Measurements from ENCODE around the gene ELOB.

GRCh38 chr16:2779978-2780898, 3.2 kb upstream of the ELOB start:
- TF ChIP-seq USF2 (IDR thresholded peaks at IDR 0.05; ENCODE audit: low read length) (no peak), CTCF (IDR thresholded peaks at IDR 0.05; ENCODE audit: control extremely low read depth in 1 of 3, insufficient read depth in 1 of 3, low read depth in 1 of 3, low read length in 3 of 3) (no peak), YY1 (IDR thresholded peaks at IDR 0.05; ENCODE audit: low read depth, low read length) (no peak), HDAC2 (IDR thresholded peaks at IDR 0.05; ENCODE audit: borderline replicate concordance in 1 of 2, low read depth in 2 of 2, low read length in 2 of 2) (no peak), POLR2AphosphoS5 (IDR thresholded peaks at IDR 0.05; ENCODE audit: low read depth, low read length) (no peak), ATF3 (IDR thresholded peaks at IDR 0.05; ENCODE audit: insufficient read depth, low read depth, low read length) (no peak), ZNF274 (IDR thresholded peaks at IDR 0.05; ENCODE audit: borderline replicate concordance, extremely low read depth, low read length) (no peak), SIRT6 (IDR thresholded peaks at IDR 0.05; ENCODE audit: low read length) (no peak), RXRA (IDR thresholded peaks at IDR 0.05; ENCODE audit: insufficient read depth, low read depth, low read length) (no peak), EP300 (IDR thresholded peaks at IDR 0.05; ENCODE audit: borderline replicate concordance in 1 of 2, low read depth in 2 of 2, low read length in 2 of 2) (no peak), PHF8 (conservative IDR thresholded peaks at IDR 0.05; ENCODE audit: low read depth, low read length) (no peak), POLR2A (IDR thresholded peaks at IDR 0.05; ENCODE audit: control extremely low read depth in 1 of 2, low read depth in 2 of 2, low read length in 2 of 2) (no peak), FOSL1 (IDR thresholded peaks at IDR 0.05; ENCODE audit: insufficient read depth, low read depth, low read length) (no peak)
